Mesendoderm (in vitro differentiated cells): Measurements from ENCODE around the gene EFCAB14.

Source experiments
- DNase-seq: peaks from one replicate; pipeline ENCODE4 v3.0.0; 2013
- H2AK5ac ChIP-seq: 2 replicates; pipeline ENCODE4 v1.6.1; 2013; ENCODE audit warnings: low read length, inconsistent platforms
- H2BK120ac ChIP-seq: 2 replicates; pipeline ENCODE4 v1.6.1; 2013; ENCODE audit warnings: low read depth, mild to moderate bottlenecking, low read length, moderate library complexity, mixed read lengths
- H2BK15ac ChIP-seq: replicated peaks from 2 replicates; pipeline ENCODE4 v1.6.1; 2013; ENCODE audit warnings: low read depth, mild to moderate bottlenecking, moderate library complexity
- H2BK5ac ChIP-seq: 2 replicates; pipeline ENCODE4 v1.6.1; 2013; ENCODE audit warnings: low read length, inconsistent platforms
- H3K18ac ChIP-seq: 2 replicates; pipeline ENCODE4 v1.6.1; 2013; ENCODE audit warnings: mild to moderate bottlenecking, low read length, mixed read lengths
- H3K23ac ChIP-seq: one replicate; pipeline ENCODE4 v1.6.1; 2013; ENCODE audit warnings: low read length
- H3K27ac ChIP-seq: 2 replicates; pipeline ENCODE4 v1.5.1; 2013; ENCODE audit warnings: low read depth, mild to moderate bottlenecking, inconsistent platforms, low read length, moderate library complexity
- H3K27me3 ChIP-seq: 2 replicates; pipeline ENCODE4 v1.6.1; 2013; ENCODE audit warnings: low read length, control low read depth, mild to moderate bottlenecking, inconsistent platforms; ENCODE audit not compliant: insufficient read depth, poor library complexity
- H3K36me3 ChIP-seq: 2 replicates; pipeline ENCODE4 v1.6.1; 2013; ENCODE audit warnings: low read length, inconsistent platforms; ENCODE audit not compliant: control insufficient read depth, insufficient read depth
- H3K4ac ChIP-seq: one replicate; pipeline ENCODE4 v1.6.1; 2013; ENCODE audit warnings: low read depth, mild to moderate bottlenecking, low read length, moderate library complexity
- H3K4me1 ChIP-seq: 2 replicates; pipeline ENCODE4 v1.6.1; 2013; ENCODE audit warnings: low read depth, low read length, inconsistent platforms; ENCODE audit not compliant: control insufficient read depth
- H3K4me2 ChIP-seq: 2 replicates; pipeline ENCODE4 v1.6.1; 2013; ENCODE audit warnings: low read length
- H3K4me3 ChIP-seq: 2 replicates; pipeline ENCODE4 v1.5.1; 2013; ENCODE audit warnings: mild to moderate bottlenecking, low read length
- H3K56ac ChIP-seq: one replicate; pipeline ENCODE4 v1.6.1; 2013; ENCODE audit warnings: low read length
- H3K79me1 ChIP-seq: 2 replicates; pipeline ENCODE4 v1.6.1; 2013; ENCODE audit warnings: low read length, inconsistent platforms
- H3K79me2 ChIP-seq: 2 replicates; pipeline ENCODE4 v1.6.1; 2013; ENCODE audit warnings: mild to moderate bottlenecking, low read length; ENCODE audit not compliant: control insufficient read depth, insufficient read depth
- H3K9ac ChIP-seq: 2 replicates; pipeline ENCODE4 v1.6.1; 2013; ENCODE audit warnings: low read length, inconsistent platforms
- H4K5ac ChIP-seq: one replicate; pipeline ENCODE4 v1.6.1; 2013; ENCODE audit warnings: low read length
- H4K8ac ChIP-seq: one replicate; pipeline ENCODE4 v1.6.1; 2013; ENCODE audit warnings: low read depth, mild to moderate bottlenecking, control low read depth, low read length, moderate library complexity
- WGBS: extraction: QIAGEN DNeasy Blood & Tissue Kit; methylation state at CpG from one replicate; pipeline ENCODE4 v1.1.7; 2013; ENCODE audit warnings: low lambda C conversion rate, missing lambda C conversion rate; ENCODE audit not compliant: insufficient coverage; ENCODE audit errors: extremely low coverage; 5-methylcytosine and 5-hydroxymethylcytosine counted together

Gene EFCAB14

DNA sequence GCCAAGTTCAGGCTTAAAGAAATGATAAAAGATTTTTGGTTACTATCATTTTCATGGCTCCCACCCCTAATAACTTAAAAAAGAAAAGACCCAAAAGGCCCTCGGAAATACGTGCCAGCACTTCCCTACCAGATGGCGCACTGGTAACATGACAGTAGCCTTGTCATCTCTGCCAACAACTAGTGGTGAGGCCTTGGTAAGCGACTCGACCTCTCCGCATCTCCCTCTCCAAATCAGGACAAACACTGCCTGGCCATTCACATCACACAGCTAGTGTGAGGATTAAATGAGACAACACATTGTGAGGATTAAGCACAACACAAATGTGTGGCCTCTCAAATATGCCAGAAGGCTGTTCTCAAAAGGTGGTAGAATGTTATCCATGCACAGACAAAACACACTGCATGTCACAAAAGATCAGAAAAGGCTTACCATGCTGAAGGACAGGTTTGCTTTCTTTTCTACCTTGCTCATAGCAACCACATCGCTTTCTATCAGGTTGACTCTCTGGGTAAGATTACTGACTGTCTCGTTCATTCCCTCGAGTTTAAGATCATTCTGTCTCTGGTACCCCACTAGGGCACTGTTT is 30.9 kb downstream of the EFCAB14 start:
- Histone ChIP-seq H3K4ac (no peak overlapping the region), H2AK5ac (no peak overlapping the region), H3K4me1 (peaks cover 5% of the 10 kb centered on the region), H3K4me2 (no peak overlapping the region), H3K36me3 (peaks cover 12% of the 10 kb centered on the region), H3K56ac (peak overlapping the region; percentile 12), H2BK15ac (no peak overlapping the region), H3K18ac (no peak overlapping the region), H3K79me2 (no peaks in the 10 kb centered on the region), H3K9ac (no peak overlapping the region), H3K23ac (no peak overlapping the region), H3K79me1 (peaks cover 5% of the 10 kb centered on the region), H2BK120ac (no peak overlapping the region), H3K27me3 (no peaks in the 10 kb centered on the region), H4K8ac (no peak overlapping the region), H3K27ac (peak overlapping the region; percentile 13), H4K5ac (no peak overlapping the region), H2BK5ac (peak overlapping the region; percentile 29), H3K4me3 (no peak overlapping the region)
- DNase-seq = no peak
- no CpG with 5 or more reads among the region's 9 CpGs for WGBS

DNA sequence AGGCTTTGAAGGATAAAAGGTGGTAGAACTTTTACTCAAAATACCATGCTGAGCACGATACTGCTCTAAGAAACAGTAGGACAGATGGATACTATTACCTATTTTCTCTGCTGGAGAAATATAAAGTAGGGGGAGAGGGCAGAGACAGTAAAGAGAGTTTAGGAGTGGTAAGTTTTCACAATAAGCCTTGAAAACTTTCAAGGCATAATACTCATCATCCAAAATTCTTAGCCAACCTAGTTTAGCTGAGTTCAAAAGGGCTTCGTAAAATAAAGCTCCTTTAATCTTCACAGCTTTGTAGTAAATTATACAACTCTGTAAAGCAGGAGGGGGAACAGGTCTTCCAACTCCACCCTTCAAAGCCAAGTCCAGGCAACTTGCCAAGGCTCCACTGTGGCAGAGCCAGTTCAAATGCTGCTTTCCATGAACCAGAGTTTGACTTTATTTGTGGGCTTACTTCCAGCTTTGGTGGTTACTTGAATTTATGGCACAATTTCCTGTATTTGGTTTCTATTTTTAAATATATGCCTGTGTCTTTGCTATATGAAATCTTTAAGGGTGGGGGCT is 31.7 kb downstream of the EFCAB14 start:
- no peak overlapping the region for H3K4ac ChIP-seq
- H3K9ac ChIP-seq = no peak overlapping the region
- H3K18ac ChIP-seq = no peak overlapping the region
- H3K27ac ChIP-seq = no peak overlapping the region
- no peak overlapping the region for H3K23ac ChIP-seq
- H2BK120ac ChIP-seq = no peak overlapping the region
- peaks cover 11% of the 10 kb centered on the region for H3K36me3 ChIP-seq
- H2BK15ac ChIP-seq = no peak overlapping the region
- no peak overlapping the region for H4K5ac ChIP-seq
- no peaks in the 10 kb centered on the region for H3K79me2 ChIP-seq
- H3K4me3 ChIP-seq = no peak overlapping the region
- WGBS = no CpG with 5 or more reads among the region's 2 CpGs
- H3K27me3 ChIP-seq = no peaks in the 10 kb centered on the region
- H3K56ac ChIP-seq = no peak overlapping the region
- no peak overlapping the region for H4K8ac ChIP-seq
- peaks cover 2% of the 10 kb centered on the region for H3K79me1 ChIP-seq
- H2BK5ac ChIP-seq = no peak overlapping the region
- DNase-seq = no peak
- H2AK5ac ChIP-seq = no peak overlapping the region
- H3K4me1 ChIP-seq = peaks cover 3% of the 10 kb centered on the region
- H3K4me2 ChIP-seq = no peak overlapping the region

DNA sequence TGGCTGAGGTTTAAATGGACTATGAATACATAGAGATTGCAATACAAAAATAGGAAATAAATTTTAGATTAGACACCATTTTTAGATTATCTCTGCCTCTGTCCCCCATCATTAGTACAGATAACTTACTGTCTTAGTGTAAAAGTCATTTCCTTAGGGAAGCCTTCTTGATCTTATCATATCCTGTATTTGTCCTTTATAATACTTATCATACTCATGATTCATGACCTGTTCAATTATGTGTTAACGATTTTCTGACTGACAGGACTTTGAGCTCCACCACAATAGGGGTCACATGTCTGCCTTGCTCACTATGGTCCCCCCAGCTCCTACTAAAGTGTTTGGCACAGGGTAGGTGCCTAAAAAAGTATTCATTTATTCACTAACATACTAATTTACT is 32.7 kb downstream of the EFCAB14 start:
- no peak overlapping the region for H3K9ac ChIP-seq
- H3K4me2 ChIP-seq = no peak overlapping the region
- H3K23ac ChIP-seq = no peak overlapping the region
- H4K8ac ChIP-seq = no peak overlapping the region
- H2BK15ac ChIP-seq = no peak overlapping the region
- H4K5ac ChIP-seq = no peak overlapping the region
- no peaks in the 10 kb centered on the region for H3K27me3 ChIP-seq
- H3K36me3 ChIP-seq = peaks cover 9% of the 10 kb centered on the region
- H3K27ac ChIP-seq = no peak overlapping the region
- no peak for DNase-seq
- no peaks in the 10 kb centered on the region for H3K4me1 ChIP-seq
- no CpG with 5 or more reads among the region's 1 CpG for WGBS
- H2BK120ac ChIP-seq = no peak overlapping the region
- no peak overlapping the region for H3K56ac ChIP-seq
- H2BK5ac ChIP-seq = no peak overlapping the region
- H3K79me1 ChIP-seq = no peaks in the 10 kb centered on the region
- no peak overlapping the region for H3K18ac ChIP-seq
- no peak overlapping the region for H3K4ac ChIP-seq
- no peak overlapping the region for H3K4me3 ChIP-seq
- no peak overlapping the region for H2AK5ac ChIP-seq
- H3K79me2 ChIP-seq = no peaks in the 10 kb centered on the region

DNA sequence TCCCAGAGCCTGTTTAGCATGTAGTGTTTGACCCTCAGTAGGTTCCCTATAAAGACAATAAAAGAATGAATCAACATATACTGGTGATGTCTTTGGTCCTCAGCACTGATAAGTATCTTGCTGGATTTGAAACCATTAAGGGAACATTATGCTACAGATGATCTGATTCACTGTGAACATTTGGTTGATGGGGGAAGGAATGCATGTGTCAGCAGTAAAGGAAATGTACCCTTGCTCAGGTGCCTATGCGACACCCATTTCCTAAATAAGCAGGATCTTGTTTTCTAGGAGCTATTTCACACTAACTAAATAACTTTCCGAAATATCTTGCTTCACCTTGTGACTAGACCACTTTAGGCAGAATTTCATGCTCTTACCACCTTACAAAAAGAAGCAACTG is 34.2 kb downstream of the EFCAB14 start:
- Histone ChIP-seq H3K79me2 (no peaks in the 10 kb centered on the region), H3K18ac (no peak overlapping the region), H3K36me3 (peaks cover 10% of the 10 kb centered on the region), H3K79me1 (no peaks in the 10 kb centered on the region), H3K56ac (no peak overlapping the region), H2BK5ac (no peak overlapping the region), H3K23ac (no peak overlapping the region), H3K4me3 (no peak overlapping the region), H3K4me1 (no peaks in the 10 kb centered on the region), H3K4me2 (no peak overlapping the region), H2BK120ac (no peak overlapping the region), H4K5ac (no peak overlapping the region), H3K9ac (no peak overlapping the region), H3K4ac (no peak overlapping the region), H2AK5ac (no peak overlapping the region), H4K8ac (no peak overlapping the region), H3K27ac (no peak overlapping the region), H2BK15ac (no peak overlapping the region), H3K27me3 (no peaks in the 10 kb centered on the region)
- no CpG with 5 or more reads among the region's 2 CpGs for WGBS
- DNase-seq = no peak

DNA sequence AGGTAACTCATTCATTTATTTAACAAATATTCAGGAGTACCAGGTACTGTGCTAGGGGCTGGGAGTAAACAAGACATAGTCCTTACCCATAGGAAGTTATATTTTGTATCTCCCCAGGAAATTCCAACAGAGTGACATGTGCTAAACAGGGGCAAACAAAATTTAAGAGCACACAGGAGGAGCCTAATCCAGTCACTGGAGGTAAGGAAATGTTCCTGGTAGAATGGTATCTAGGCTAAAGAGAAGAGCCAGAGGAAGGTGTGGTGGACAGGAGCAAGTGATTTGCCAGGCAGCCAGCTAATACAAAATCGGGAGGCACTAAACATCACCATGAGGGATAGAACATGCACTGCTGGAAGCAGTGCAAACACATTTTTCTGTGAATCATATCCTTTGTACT is 36.9 kb downstream of the EFCAB14 start:
- H3K36me3 ChIP-seq = peaks cover 5% of the 10 kb centered on the region
- no peak overlapping the region for H3K4ac ChIP-seq
- no CpG with 5 or more reads among the region's 1 CpG for WGBS

More for the DNA sequence above, 36.9 kb downstream of the EFCAB14 start:
- no peak overlapping the region for H2BK120ac ChIP-seq
- H4K8ac ChIP-seq = no peak overlapping the region
- no peak overlapping the region for H2AK5ac ChIP-seq
- H3K79me2 ChIP-seq = no peaks in the 10 kb centered on the region
- H3K27ac ChIP-seq = no peak overlapping the region
- no peak overlapping the region for H3K23ac ChIP-seq
- no peak overlapping the region for H2BK15ac ChIP-seq
- no peaks in the 10 kb centered on the region for H3K4me1 ChIP-seq
- no peaks in the 10 kb centered on the region for H3K27me3 ChIP-seq
- H3K56ac ChIP-seq = no peak overlapping the region
- DNase-seq = no peak
- H3K4me3 ChIP-seq = no peak overlapping the region
- H4K5ac ChIP-seq = no peak overlapping the region
- no peak overlapping the region for H2BK5ac ChIP-seq
- H3K18ac ChIP-seq = no peak overlapping the region
- no peaks in the 10 kb centered on the region for H3K79me1 ChIP-seq
- H3K4me2 ChIP-seq = no peak overlapping the region
- H3K9ac ChIP-seq = no peak overlapping the region
